Body of pancreas (tissue), 4 donors: ENCODE results near the gene ANKRD36.
"Not testable (repeated sequence)": the region's sequence is repeated elsewhere in the genome, so short reads cannot be mapped to it uniquely, and the experiment has no call there.

Experiments used
- POLR2A ChIP-seq, 3 donors: fragments of 450-650 bp; IDR thresholded peaks; one replicate each; pipeline ENCODE4 v1.6.1; 2016; ENCODE audit warnings: antibody characterized with exemption in 3 of 3, mild to moderate bottlenecking in 2 of 3
- TF ChIP-seq, protein P1 (sequence below), 7 experiments: fragments of 450-650 bp in 4 of 7; fragments of 200-600 bp in 3 of 7; sonication (generic) in 3 of 7; IDR thresholded peaks; one replicate each; pipeline ENCODE4 v1.5.1; 2016 to 2019; ENCODE audit warnings: antibody characterized with exemption in 7 of 7

DNA sequence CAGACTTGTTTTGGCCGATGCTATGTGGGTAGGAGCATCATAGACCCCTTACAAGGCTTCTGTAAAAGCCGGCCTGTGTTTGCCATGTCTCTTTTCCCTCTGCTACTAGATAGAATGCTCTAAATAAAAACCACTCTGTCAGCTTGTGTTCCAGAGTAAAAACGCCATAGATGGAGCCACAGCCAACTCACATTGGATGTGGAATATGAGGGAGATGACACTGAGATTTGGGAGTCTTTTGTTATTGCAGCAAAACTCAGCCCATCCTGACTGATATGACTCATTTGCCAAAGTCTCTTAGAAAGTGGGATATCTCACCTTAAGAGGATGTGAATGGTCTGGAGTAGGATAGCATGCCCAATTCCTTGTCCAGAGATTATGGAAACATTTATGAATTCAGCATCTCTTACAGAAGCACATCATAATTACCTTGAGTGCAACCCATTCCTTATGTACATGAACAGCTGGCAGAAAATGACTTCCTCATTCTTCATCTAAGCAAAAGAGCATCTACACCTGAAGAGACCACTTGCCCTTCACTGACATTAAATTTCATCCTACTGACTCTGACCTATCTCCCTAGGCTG lies 14.1 kb upstream of the ANKRD36 start:
- not testable (repeated sequence) for TF ChIP-seq POLR2A (IDR thresholded peaks at IDR 0.05)
- TF ChIP-seq, protein P1, sequence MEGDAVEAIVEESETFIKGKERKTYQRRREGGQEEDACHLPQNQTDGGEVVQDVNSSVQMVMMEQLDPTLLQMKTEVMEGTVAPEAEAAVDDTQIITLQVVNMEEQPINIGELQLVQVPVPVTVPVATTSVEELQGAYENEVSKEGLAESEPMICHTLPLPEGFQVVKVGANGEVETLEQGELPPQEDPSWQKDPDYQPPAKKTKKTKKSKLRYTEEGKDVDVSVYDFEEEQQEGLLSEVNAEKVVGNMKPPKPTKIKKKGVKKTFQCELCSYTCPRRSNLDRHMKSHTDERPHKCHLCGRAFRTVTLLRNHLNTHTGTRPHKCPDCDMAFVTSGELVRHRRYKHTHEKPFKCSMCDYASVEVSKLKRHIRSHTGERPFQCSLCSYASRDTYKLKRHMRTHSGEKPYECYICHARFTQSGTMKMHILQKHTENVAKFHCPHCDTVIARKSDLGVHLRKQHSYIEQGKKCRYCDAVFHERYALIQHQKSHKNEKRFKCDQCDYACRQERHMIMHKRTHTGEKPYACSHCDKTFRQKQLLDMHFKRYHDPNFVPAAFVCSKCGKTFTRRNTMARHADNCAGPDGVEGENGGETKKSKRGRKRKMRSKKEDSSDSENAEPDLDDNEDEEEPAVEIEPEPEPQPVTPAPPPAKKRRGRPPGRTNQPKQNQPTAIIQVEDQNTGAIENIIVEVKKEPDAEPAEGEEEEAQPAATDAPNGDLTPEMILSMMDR (IDR thresholded peaks at IDR 0.05): not testable (repeated sequence)
